ACC112 (cell line): ENCODE results near the gene GPX4.
"Not testable (repeated sequence)": the region's sequence is repeated elsewhere in the genome, so short reads cannot be mapped to it uniquely, and the experiment has no call there.

Experiments used
- H2AFZ ChIP-seq: fragments of 200-600 bp; sonication (generic); one replicate; pipeline ENCODE4 v1.6.0; 2017; ENCODE audit warnings: antibody characterized with exemption, low read length; ENCODE audit not compliant: unreplicated experiment
- H3K27ac ChIP-seq: fragments of 200-600 bp; sonication (generic); 2 replicates; pipeline ENCODE4 v1.5.1; 2014; ENCODE audit warnings: low read depth, mild to moderate bottlenecking, antibody characterized with exemption, low read length, moderate library complexity
- H3K27me3 ChIP-seq: fragments of 200-600 bp; sonication (generic); 2 replicates; pipeline ENCODE4 v1.6.1; 2014; ENCODE audit warnings: mild to moderate bottlenecking, antibody characterized with exemption, low read length, moderate library complexity, mixed read lengths; ENCODE audit not compliant: insufficient read depth
- H3K36me3 ChIP-seq: fragments of 200-600 bp; sonication (generic); 2 replicates; pipeline ENCODE4 v1.6.1; 2016; ENCODE audit warnings: mild to moderate bottlenecking, antibody characterized with exemption, low read length, moderate library complexity, mixed read lengths; ENCODE audit not compliant: insufficient read depth
- H3K4me1 ChIP-seq: fragments of 200-600 bp; sonication (generic); one replicate; pipeline ENCODE4 v1.6.1; 2016; ENCODE audit warnings: low read length, mixed read lengths; ENCODE audit not compliant: insufficient read depth, unreplicated experiment, control insufficient read depth
- H3K4me3 ChIP-seq: fragments of 200-600 bp; sonication (generic); 2 replicates; pipeline ENCODE4 v1.5.1; 2014; ENCODE audit warnings: mild to moderate bottlenecking, low read depth, low read length
- H3K79me2 ChIP-seq: fragments of 200-600 bp; sonication (generic); one replicate; pipeline ENCODE4 v1.6.0; 2016; ENCODE audit warnings: low read length; ENCODE audit not compliant: control insufficient read depth, unreplicated experiment, insufficient read depth

Gene GPX4

GRCh38 chr19:1112268-1113029, 8.7 kb downstream of the GPX4 start:
- Histone ChIP-seq H3K27me3 (no peaks in the 10 kb centered on the region), H3K4me3 (no peak overlapping the region), H3K36me3 (no peaks in the 10 kb centered on the region; the same call in 1 of the 2 replicates), H3K27ac (no peak overlapping the region), H3K4me1 (no peaks in the 10 kb centered on the region), H3K79me2 (no peaks in the 10 kb centered on the region), H2AFZ (no peak overlapping the region)

- Histone ChIP-seq H3K27ac (no peak overlapping the region), H3K4me1 (no peaks in the 10 kb centered on the region), H3K36me3 (no peaks in the 10 kb centered on the region; the same call in 1 of the 2 replicates), H3K4me3 (no peak overlapping the region), H3K27me3 (no peaks in the 10 kb centered on the region), H3K79me2 (no peaks in the 10 kb centered on the region), H2AFZ (no peak overlapping the region)
These were observed 9.5 kb downstream of the GPX4 start for GRCh38 chr19:1113030-1113985.

- no peak overlapping the region for H2AFZ ChIP-seq
- no peak overlapping the region for H3K27ac ChIP-seq
- H3K4me3 ChIP-seq = no peak overlapping the region
- H3K4me1 ChIP-seq = no peaks in the 10 kb centered on the region
- peaks cover 1% of the 10 kb centered on the region; the same call in 1 of the 2 replicates for H3K36me3 ChIP-seq
- no peaks in the 10 kb centered on the region for H3K79me2 ChIP-seq
- no peaks in the 10 kb centered on the region for H3K27me3 ChIP-seq
These were observed 10.2 kb downstream of the GPX4 start for GRCh38 chr19:1113986-1114483.

- not testable (repeated sequence) for H3K36me3 ChIP-seq, H3K4me1 ChIP-seq, H3K79me2 ChIP-seq, H3K27ac ChIP-seq, H3K4me3 ChIP-seq, H3K27me3 ChIP-seq, H2AFZ ChIP-seq
These were observed 10.9 kb downstream of the GPX4 start for GRCh38 chr19:1114728-1115127.

GRCh38 chr19:1115646-1116420, 12.0 kb downstream of the GPX4 start:
- no peaks in the 10 kb centered on the region for H3K4me1 ChIP-seq
- peaks cover 3% of the 10 kb centered on the region; the same call in 1 of the 2 replicates for H3K36me3 ChIP-seq
- no peak overlapping the region for H3K27ac ChIP-seq
- no peak overlapping the region for H3K4me3 ChIP-seq
- H3K27me3 ChIP-seq = no peaks in the 10 kb centered on the region
- H2AFZ ChIP-seq = no peak overlapping the region
- no peaks in the 10 kb centered on the region for H3K79me2 ChIP-seq

- H2AFZ ChIP-seq = no peak overlapping the region
- no peak overlapping the region for H3K27ac ChIP-seq
- no peak overlapping the region for H3K4me3 ChIP-seq
- peaks cover 3% of the 10 kb centered on the region; the same call in 1 of the 2 replicates for H3K36me3 ChIP-seq
- H3K27me3 ChIP-seq = no peaks in the 10 kb centered on the region
- no peaks in the 10 kb centered on the region for H3K79me2 ChIP-seq
- no peaks in the 10 kb centered on the region for H3K4me1 ChIP-seq
These were observed 13.2 kb downstream of the GPX4 start for GRCh38 chr19:1116726-1117581.

- H3K27ac ChIP-seq = no peak overlapping the region
- H2AFZ ChIP-seq = no peak overlapping the region
- H3K79me2 ChIP-seq = no peaks in the 10 kb centered on the region
- no peak overlapping the region for H3K4me3 ChIP-seq
- peaks cover 3% of the 10 kb centered on the region; the same call in 1 of the 2 replicates for H3K36me3 ChIP-seq
- no peaks in the 10 kb centered on the region for H3K27me3 ChIP-seq
- H3K4me1 ChIP-seq = no peaks in the 10 kb centered on the region
These were observed 13.9 kb downstream of the GPX4 start for GRCh38 chr19:1117654-1118053.

- Histone ChIP-seq H3K36me3 (peaks cover 12% of the 10 kb centered on the region; the same call in 1 of the 2 replicates), H3K79me2 (peaks cover 6% of the 10 kb centered on the region), H3K4me3 (no peak overlapping the region), H3K27ac (no peak overlapping the region), H3K27me3 (no peaks in the 10 kb centered on the region), H2AFZ (no peak overlapping the region), H3K4me1 (no peaks in the 10 kb centered on the region)
These were observed 15.2 kb downstream of the GPX4 start for GRCh38 chr19:1118999-1119398.

- Histone ChIP-seq H2AFZ (no peak overlapping the region), H3K79me2 (peaks cover 9% of the 10 kb centered on the region), H3K4me1 (no peaks in the 10 kb centered on the region), H3K27ac (no peak overlapping the region), H3K4me3 (no peak overlapping the region), H3K27me3 (no peaks in the 10 kb centered on the region), H3K36me3 (peaks cover 12% of the 10 kb centered on the region; the same call in 1 of the 2 replicates)
These were observed 15.9 kb downstream of the GPX4 start for GRCh38 chr19:1119475-1120217.
